ENCODE data around the gene UBA1.
A peak's percentile ranks its signal among the peaks of the same experiment; 100 is the strongest.

Gene UBA1

DNA sequence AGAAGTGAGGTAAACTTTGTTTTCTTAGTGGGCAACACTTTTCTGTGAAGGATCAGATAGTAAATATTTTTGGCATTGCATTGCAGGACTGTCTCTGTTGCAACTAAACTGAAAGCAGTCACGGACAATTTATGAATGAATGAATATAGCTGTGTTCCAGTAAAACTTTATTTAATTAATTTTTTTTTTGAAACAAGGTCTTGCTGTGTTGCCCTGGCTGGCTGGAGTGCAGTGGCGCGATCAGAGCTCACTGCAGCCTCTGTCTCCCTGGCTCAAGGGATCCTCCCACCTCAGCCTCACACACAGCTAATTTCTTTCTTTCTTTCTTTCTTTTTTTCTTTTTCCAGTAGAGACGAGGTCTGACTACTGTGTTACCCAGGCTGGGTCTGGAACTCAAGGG lies 32.8 kb upstream of the UBA1 start:
- no peak overlapping the region for H3K4me3 ChIP-seq (ENCODE audit: control insufficient read depth, low read depth, low read length)
- TF ChIP-seq, protein P1, sequence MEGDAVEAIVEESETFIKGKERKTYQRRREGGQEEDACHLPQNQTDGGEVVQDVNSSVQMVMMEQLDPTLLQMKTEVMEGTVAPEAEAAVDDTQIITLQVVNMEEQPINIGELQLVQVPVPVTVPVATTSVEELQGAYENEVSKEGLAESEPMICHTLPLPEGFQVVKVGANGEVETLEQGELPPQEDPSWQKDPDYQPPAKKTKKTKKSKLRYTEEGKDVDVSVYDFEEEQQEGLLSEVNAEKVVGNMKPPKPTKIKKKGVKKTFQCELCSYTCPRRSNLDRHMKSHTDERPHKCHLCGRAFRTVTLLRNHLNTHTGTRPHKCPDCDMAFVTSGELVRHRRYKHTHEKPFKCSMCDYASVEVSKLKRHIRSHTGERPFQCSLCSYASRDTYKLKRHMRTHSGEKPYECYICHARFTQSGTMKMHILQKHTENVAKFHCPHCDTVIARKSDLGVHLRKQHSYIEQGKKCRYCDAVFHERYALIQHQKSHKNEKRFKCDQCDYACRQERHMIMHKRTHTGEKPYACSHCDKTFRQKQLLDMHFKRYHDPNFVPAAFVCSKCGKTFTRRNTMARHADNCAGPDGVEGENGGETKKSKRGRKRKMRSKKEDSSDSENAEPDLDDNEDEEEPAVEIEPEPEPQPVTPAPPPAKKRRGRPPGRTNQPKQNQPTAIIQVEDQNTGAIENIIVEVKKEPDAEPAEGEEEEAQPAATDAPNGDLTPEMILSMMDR (conservative IDR thresholded peaks at IDR 0.05; ENCODE audit: control insufficient read depth, insufficient read depth, low read depth, low read length) = no peak
- DNase-seq (ENCODE audit: low read depth) = no peak

DNA sequence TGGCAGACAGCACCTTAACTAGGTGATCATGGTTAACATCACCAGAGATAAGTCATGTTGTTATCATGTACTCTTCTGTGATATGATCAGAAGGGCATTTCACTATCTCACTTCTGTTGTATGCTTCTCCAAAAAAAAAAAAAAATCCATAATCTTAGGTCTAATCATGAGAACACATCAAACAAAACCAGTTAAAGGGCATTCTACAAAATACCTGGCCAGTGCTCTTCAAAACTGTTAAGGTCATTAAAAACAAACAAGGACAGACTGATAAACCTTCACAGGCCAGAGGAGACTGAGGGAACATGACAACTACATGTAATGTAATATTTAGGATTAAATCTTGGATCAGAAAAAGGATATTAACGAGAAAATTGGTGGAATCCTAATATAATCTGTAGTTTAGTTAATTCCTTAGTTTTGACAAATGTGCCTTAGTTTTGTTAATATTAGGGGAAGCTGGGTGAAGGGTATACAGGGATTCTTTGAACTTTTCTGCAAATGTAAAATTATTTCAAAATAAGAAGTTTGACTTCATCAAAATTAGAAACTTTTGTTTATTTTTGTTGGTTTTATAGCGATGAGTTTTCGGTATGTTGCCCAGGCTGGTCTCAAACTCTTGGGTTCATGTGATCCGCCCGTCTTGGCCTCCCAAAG lies 30.6 kb upstream of the UBA1 start:
- TF ChIP-seq, protein P1 (conservative IDR thresholded peaks at IDR 0.05; ENCODE audit: control insufficient read depth, insufficient read depth, low read depth, low read length) = no peak
- no peak for DNase-seq (ENCODE audit: low read depth)
- H3K4me3 ChIP-seq (ENCODE audit: control insufficient read depth, low read depth, low read length) = no peak overlapping the region

DNA sequence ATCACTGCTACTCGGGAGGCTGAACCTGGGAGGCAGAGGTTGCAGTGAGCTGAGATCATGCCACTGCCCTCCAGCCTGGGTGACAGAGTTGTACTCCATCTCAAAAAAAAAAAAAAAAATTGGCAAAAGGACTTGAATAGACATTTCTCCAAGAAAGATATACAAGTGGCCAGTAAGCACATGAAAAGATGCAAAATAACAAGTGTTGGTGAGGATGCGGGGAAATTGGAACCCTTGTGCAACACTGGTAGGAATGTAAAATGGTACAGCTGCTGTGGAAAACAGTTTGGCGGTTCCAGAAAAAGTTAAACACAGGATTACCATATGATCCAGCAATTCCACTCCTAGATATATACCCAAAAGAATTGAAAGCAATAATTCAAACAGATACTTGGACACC lies 29.2 kb upstream of the UBA1 start:
- TF ChIP-seq, protein P1 (conservative IDR thresholded peaks at IDR 0.05; ENCODE audit: control insufficient read depth, insufficient read depth, low read depth, low read length) = no peak

GRCh38 chrX:47166126-47166525 lies 27.5 kb upstream of the UBA1 start:
- TF ChIP-seq, protein P1 (conservative IDR thresholded peaks at IDR 0.05; ENCODE audit: control insufficient read depth, insufficient read depth, low read depth, low read length) = no peak

More for the DNA sequence above, 29.2 kb upstream of the UBA1 start:
- no peak overlapping the region for H3K4me3 ChIP-seq (ENCODE audit: control insufficient read depth, low read depth, low read length)
- no peak for DNase-seq (ENCODE audit: low read depth)

GRCh38 chrX:47168495-47169073 lies 25.0 kb upstream of the UBA1 start:
- no peak for DNase-seq (ENCODE audit: low read depth)
- TF ChIP-seq, protein P1 (conservative IDR thresholded peaks at IDR 0.05; ENCODE audit: control insufficient read depth, insufficient read depth, low read depth, low read length) = no peak
- H3K4me3 ChIP-seq (ENCODE audit: control insufficient read depth, low read depth, low read length) = no peak overlapping the region

More at GRCh38 chrX:47166126-47166525, 27.5 kb upstream of the UBA1 start:
- H3K4me3 ChIP-seq (ENCODE audit: control insufficient read depth, low read depth, low read length) = no peak overlapping the region
- DNase-seq (ENCODE audit: low read depth) = peak; percentile 46

DNA sequence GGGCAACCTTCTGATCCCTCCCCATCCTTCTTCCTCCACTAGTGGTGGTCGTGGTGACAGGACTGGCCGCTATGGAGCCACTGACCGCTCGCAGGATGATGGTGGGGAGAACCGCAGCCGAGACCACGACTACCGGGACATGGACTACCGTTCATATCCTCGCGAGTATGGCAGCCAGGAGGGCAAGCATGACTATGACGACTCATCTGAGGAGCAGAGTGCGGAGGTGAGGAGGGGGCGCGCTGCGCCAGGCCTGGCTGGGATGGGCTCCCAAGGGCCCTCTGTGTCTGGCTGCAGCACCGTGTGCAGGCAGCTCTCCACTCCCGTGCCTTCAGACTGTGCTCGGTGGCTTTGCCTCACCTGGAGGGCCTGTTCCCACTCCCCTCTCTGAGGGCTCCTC lies 24.4 kb upstream of the UBA1 start:
- TF ChIP-seq, protein P1 (conservative IDR thresholded peaks at IDR 0.05; ENCODE audit: control insufficient read depth, insufficient read depth, low read depth, low read length) = no peak
- no peak for DNase-seq (ENCODE audit: low read depth)
- no peak overlapping the region for H3K4me3 ChIP-seq (ENCODE audit: control insufficient read depth, low read depth, low read length)
